ENCODE data around the gene ILDR2.

Gene ILDR2

DNA sequence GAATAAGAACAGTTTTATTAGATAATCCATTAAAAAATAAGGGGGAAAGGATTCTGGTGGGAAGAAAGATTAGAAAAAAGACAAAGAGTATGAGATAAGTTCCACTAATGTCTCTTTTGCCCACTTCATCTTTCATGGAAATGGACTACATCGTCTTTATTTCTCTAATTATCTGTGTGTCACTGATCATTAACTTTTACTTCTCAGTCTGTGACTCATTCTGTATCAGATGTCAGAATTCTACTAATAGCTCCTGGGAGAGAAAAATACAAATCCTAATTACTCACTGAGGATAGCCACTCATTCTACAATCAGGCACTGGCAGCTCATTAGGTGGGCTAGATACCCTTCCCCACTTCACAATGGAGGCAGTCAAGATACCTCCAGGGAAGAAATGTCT, 41.7 kb downstream of the ILDR2 start (continued):
- TF ChIP-seq ZNF398 (tag by site-specific recombination; IDR thresholded peaks at IDR 0.05) (no peak), ZNF366 (tag by site-specific recombination; conservative IDR thresholded peaks at IDR 0.05) (peak; percentile 66), GLI2 (tag by site-specific recombination; IDR thresholded peaks at IDR 0.05; ENCODE audit: borderline replicate concordance, low read depth) (no peak), BCL11A (tag by site-specific recombination; IDR thresholded peaks at IDR 0.05; ENCODE audit: low read depth) (peak; percentile 68; the same call in 1 of the 2 replicates), ZNF629 (tag by site-specific recombination; IDR thresholded peaks at IDR 0.05) (no peak)

- 0 out of 2 replicates have a peak, but pooled peaks have one; percentile 24 for TF ChIP-seq ZBTB21 (tag by site-specific recombination; IDR thresholded peaks at IDR 0.05)
- no peak for TF ChIP-seq KLF8 (tag by site-specific recombination; IDR thresholded peaks at IDR 0.05)
- no peak for TF ChIP-seq ZNF548 (tag by site-specific recombination; IDR thresholded peaks at IDR 0.05)
- peak; percentile 75 for TF ChIP-seq ZNF629 (tag by site-specific recombination; IDR thresholded peaks at IDR 0.05)
- TF ChIP-seq PRDM1 (tag by site-specific recombination; IDR thresholded peaks at IDR 0.05), result peak; percentile 85
Observed at GRCh38 chr1:166933140-166933539, 42.2 kb downstream of the ILDR2 start.

GRCh38 chr1:166929911-166930310, 45.4 kb downstream of the ILDR2 start:
- no peaks in the 10 kb centered on the region for H3K36me3 ChIP-seq (ENCODE audit: control insufficient read depth in 2 of 2, insufficient read depth in 1 of 2, low read length in 2 of 2)
- TF ChIP-seq ZNF121 (tag by site-specific recombination; IDR thresholded peaks at IDR 0.05) (no peak), ZNF211 (tag by site-specific recombination; IDR thresholded peaks at IDR 0.05; ENCODE audit: low read depth) (no peak), ZNF561 (tag by site-specific recombination; IDR thresholded peaks at IDR 0.05; ENCODE audit: borderline replicate concordance) (no peak), ZFP69B (tag by site-specific recombination; IDR thresholded peaks at IDR 0.05) (no peak), REPIN1 (tag by site-specific recombination; IDR thresholded peaks at IDR 0.05; ENCODE audit: low read depth) (no peak), ZNF354C (tag by site-specific recombination; IDR thresholded peaks at IDR 0.05; ENCODE audit: borderline replicate concordance, low read depth) (no peak), BCL11A (tag by site-specific recombination; IDR thresholded peaks at IDR 0.05; ENCODE audit: low read depth) (no peak), ZNF549 (tag by site-specific recombination; IDR thresholded peaks at IDR 0.05) (no peak), ZNF292 (tag by site-specific recombination; IDR thresholded peaks at IDR 0.05; ENCODE audit: borderline replicate concordance, low read depth) (no peak), HOXD13 (CRISPR knock-in tag; IDR thresholded peaks at IDR 0.05; ENCODE audit: borderline replicate concordance) (no peak), ZNF248 (tag by site-specific recombination; IDR thresholded peaks at IDR 0.05) (no peak), ZNF548 (tag by site-specific recombination; IDR thresholded peaks at IDR 0.05) (no peak), ZNF302 (tag by site-specific recombination; IDR thresholded peaks at IDR 0.05; ENCODE audit: low read depth) (no peak), ZNF175 (tag by site-specific recombination; IDR thresholded peaks at IDR 0.05) (no peak), ZFHX2 (tag by site-specific recombination; conservative IDR thresholded peaks at IDR 0.05) (no peak), ZNF791 (tag by site-specific recombination; IDR thresholded peaks at IDR 0.05) (no peak)
- TF ChIP-seq, protein P1, sequence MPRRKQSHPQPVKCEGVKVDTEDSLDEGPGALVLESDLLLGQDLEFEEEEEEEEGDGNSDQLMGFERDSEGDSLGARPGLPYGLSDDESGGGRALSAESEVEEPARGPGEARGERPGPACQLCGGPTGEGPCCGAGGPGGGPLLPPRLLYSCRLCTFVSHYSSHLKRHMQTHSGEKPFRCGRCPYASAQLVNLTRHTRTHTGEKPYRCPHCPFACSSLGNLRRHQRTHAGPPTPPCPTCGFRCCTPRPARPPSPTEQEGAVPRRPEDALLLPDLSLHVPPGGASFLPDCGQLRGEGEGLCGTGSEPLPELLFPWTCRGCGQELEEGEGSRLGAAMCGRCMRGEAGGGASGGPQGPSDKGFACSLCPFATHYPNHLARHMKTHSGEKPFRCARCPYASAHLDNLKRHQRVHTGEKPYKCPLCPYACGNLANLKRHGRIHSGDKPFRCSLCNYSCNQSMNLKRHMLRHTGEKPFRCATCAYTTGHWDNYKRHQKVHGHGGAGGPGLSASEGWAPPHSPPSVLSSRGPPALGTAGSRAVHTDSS (tag by site-specific recombination; IDR thresholded peaks at IDR 0.05), result no peak
- POLR2A ChIA-PET, result no interaction called here
- H3K4me3 ChIP-seq (ENCODE audit: low read depth, low read length), result no peak overlapping the region
- no peaks in the 10 kb centered on the region for H3K9me3 ChIP-seq (ENCODE audit: control insufficient read depth, insufficient read depth, low read depth, low read length)
- H3K4me1 ChIP-seq (ENCODE audit: control insufficient read depth, insufficient read depth, low read length), result no peaks in the 10 kb centered on the region
- CTCF ChIA-PET, result no interaction called here
- no peak overlapping the region for H3K27ac ChIP-seq (ENCODE audit: extremely low read depth, low read depth, low read length)

More at GRCh38 chr1:166933140-166933539, 42.2 kb downstream of the ILDR2 start:
- Histone ChIP-seq H3K36me3 (ENCODE audit: control insufficient read depth in 2 of 2, insufficient read depth in 1 of 2, low read length in 2 of 2) (no peaks in the 10 kb centered on the region), H3K4me3 (ENCODE audit: low read depth, low read length) (no peak overlapping the region), H3K9me3 (ENCODE audit: control insufficient read depth, insufficient read depth, low read depth, low read length) (no peaks in the 10 kb centered on the region), H3K4me1 (ENCODE audit: control insufficient read depth, insufficient read depth, low read length) (no peaks in the 10 kb centered on the region), H3K27ac (ENCODE audit: extremely low read depth, low read depth, low read length) (no peak overlapping the region)
- POLR2A ChIA-PET, result no interaction called here
- CTCF ChIA-PET, result no interaction called here

Data from HEK293 (cell line).